ENCODE measurements around the gene RRP9. TPM values are rescaled to one million over a fixed set of nuclear protein-coding genes. Genes with fewer than 3 reads are reported as not detected.

Gene RRP9
- total and polyA plus RNA-seq, 2 donors (not counting 1 experiment from before 2014, with no cell fraction given), result 16.7 to 21.9 TPM

DNA sequence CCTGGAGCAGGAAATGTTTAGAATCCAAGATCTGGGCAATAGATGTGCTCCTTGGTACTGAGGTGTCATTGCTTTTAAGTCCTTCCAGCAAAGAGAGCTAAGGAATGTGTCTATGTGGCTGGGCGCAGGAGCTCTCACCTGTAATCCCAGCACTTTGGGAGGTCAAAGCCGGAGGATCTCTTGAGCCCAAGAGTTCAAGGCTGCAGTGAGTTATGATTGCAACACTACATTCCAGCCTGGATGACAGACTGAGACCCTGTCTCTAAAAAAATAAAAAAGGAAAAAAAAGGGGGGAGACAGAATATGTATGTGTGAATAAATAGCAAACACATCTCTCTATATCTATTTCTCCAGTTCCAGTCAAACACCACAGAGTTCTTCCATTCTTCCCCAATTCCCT lies 9.2 kb upstream of the RRP9 start:
- H3K27me3 ChIP-seq (replicated peaks in 1 of 4; ENCODE audit: control extremely low read depth in 1 of 4, control insufficient read depth in 3 of 4, insufficient read depth in 4 of 4, low read length in 3 of 4), result peaks cover 0 to 20% (median 13%) of the 10 kb centered on the region in 4 experiments
- Mint-ChIP-seq H3K4me3 (no peak overlapping the region), H3K9me3 (ENCODE audit: insufficient read depth) (no peaks in the 10 kb centered on the region), H3K27ac (no peak overlapping the region), H3K4me1 (no peaks in the 10 kb centered on the region), H3K27me3 (peaks cover 17% of the 10 kb centered on the region)
- CTCF ChIA-PET, result no interaction called here
- H3K4me2 ChIP-seq (replicated peaks; ENCODE audit: low read depth, low read length, poor library complexity, severe bottlenecking), result no peak overlapping the region
- no CpG with 5 or more reads among the region's 2 CpGs for WGBS (ENCODE audit: insufficient coverage)
- H3K9me3 ChIP-seq (ENCODE audit: control extremely low read depth in 1 of 3, control insufficient read depth in 2 of 3, insufficient read depth in 1 of 3, low read length in 2 of 3), result peaks cover 0 to 6% (median 0%) of the 10 kb centered on the region in 3 donors
- DNase-seq (no peak), ATAC-seq (ENCODE audit: low read depth) (no peak)
- H3K27ac ChIP-seq (ENCODE audit: low read length in 2 of 2), result no peak overlapping the region
- intact Hi-C loops (cut with micrococcal nuclease), result no loop called here
- no peak overlapping the region for H3K4me3 ChIP-seq (ENCODE audit: control extremely low read depth in 1 of 5, extremely low read depth in 1 of 5, insufficient read depth in 1 of 5, low read depth in 2 of 5, low read length in 4 of 5)
- no peaks in the 10 kb centered on the region for H4K20me1 ChIP-seq (ENCODE audit: control insufficient read depth, insufficient read depth, low read length, poor library complexity, severe bottlenecking)
- H3K4me1 ChIP-seq (ENCODE audit: control insufficient read depth in 2 of 2, insufficient read depth in 2 of 2, low read length in 2 of 2), result peaks cover 0 to 4% of the 10 kb centered on the region in 2 donors
- H3K9ac ChIP-seq (ENCODE audit: low read length), result no peak overlapping the region
- POLR2A ChIA-PET, result no interaction called here
- H3K36me3 ChIP-seq (replicated peaks in 1 of 2; ENCODE audit: control extremely low read depth in 1 of 2, control insufficient read depth in 1 of 2, extremely low read depth in 1 of 2, insufficient read depth in 2 of 2, low read length in 1 of 2), result no peaks in the 10 kb centered on the region
- no peak overlapping the region for H2AFZ ChIP-seq (ENCODE audit: insufficient read depth, low read depth, low read length, poor library complexity, severe bottlenecking)
- no peak for TF ChIP-seq EZH2 (IDR thresholded peaks at IDR 0.05; ENCODE audit: borderline replicate concordance, insufficient read depth, low read depth, low read length, poor library complexity, severe bottlenecking)
- TF ChIP-seq, protein P1, sequence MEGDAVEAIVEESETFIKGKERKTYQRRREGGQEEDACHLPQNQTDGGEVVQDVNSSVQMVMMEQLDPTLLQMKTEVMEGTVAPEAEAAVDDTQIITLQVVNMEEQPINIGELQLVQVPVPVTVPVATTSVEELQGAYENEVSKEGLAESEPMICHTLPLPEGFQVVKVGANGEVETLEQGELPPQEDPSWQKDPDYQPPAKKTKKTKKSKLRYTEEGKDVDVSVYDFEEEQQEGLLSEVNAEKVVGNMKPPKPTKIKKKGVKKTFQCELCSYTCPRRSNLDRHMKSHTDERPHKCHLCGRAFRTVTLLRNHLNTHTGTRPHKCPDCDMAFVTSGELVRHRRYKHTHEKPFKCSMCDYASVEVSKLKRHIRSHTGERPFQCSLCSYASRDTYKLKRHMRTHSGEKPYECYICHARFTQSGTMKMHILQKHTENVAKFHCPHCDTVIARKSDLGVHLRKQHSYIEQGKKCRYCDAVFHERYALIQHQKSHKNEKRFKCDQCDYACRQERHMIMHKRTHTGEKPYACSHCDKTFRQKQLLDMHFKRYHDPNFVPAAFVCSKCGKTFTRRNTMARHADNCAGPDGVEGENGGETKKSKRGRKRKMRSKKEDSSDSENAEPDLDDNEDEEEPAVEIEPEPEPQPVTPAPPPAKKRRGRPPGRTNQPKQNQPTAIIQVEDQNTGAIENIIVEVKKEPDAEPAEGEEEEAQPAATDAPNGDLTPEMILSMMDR (IDR thresholded peaks at IDR 0.05), result no peak
- H3K79me2 ChIP-seq (ENCODE audit: control insufficient read depth, insufficient read depth, low read length), result no peaks in the 10 kb centered on the region

DNA sequence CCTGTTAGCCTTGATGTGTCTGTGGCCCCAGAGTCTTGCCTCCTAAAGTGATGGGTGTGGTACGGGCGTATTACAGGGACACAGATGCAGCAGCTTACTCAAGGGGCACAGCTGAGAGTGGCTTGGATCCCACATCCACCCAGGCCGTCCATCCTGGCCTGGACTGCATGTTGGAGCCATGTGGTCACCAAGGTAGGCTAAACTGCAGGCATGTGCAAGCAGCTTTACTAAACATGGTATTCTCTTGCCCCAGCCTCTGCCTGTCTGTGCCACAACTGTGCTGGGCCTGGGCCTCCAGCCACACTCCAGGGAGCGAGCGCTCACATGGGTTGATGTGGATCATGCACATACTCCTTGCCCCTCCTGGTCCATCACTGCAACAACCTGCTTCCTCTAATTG lies 7.4 kb upstream of the RRP9 start:
- Histone ChIP-seq H3K27me3 (replicated peaks in 1 of 4; ENCODE audit: control extremely low read depth in 1 of 4, control insufficient read depth in 3 of 4, insufficient read depth in 4 of 4, low read length in 3 of 4) (peaks cover 0 to 7% (median 2%) of the 10 kb centered on the region in 4 experiments), H3K9me3 (ENCODE audit: control extremely low read depth in 1 of 3, control insufficient read depth in 2 of 3, insufficient read depth in 1 of 3, low read length in 2 of 3) (no peaks in the 10 kb centered on the region), H3K36me3 (replicated peaks in 1 of 2; ENCODE audit: control extremely low read depth in 1 of 2, control insufficient read depth in 1 of 2, extremely low read depth in 1 of 2, insufficient read depth in 2 of 2, low read length in 1 of 2) (no peaks in the 10 kb centered on the region), H3K4me3 (ENCODE audit: control extremely low read depth in 1 of 5, extremely low read depth in 1 of 5, insufficient read depth in 1 of 5, low read depth in 2 of 5, low read length in 4 of 5) (no peak overlapping the region), H3K79me2 (ENCODE audit: control insufficient read depth, insufficient read depth, low read length) (no peaks in the 10 kb centered on the region), H3K27ac (ENCODE audit: low read length in 2 of 2) (no peak overlapping the region), H3K4me1 (ENCODE audit: control insufficient read depth in 2 of 2, insufficient read depth in 2 of 2, low read length in 2 of 2) (no peaks in the 10 kb centered on the region), H3K4me2 (replicated peaks; ENCODE audit: low read depth, low read length, poor library complexity, severe bottlenecking) (no peak overlapping the region), H3K9ac (ENCODE audit: low read length) (no peak overlapping the region), H2AFZ (ENCODE audit: insufficient read depth, low read depth, low read length, poor library complexity, severe bottlenecking) (no peak overlapping the region), H4K20me1 (ENCODE audit: control insufficient read depth, insufficient read depth, low read length, poor library complexity, severe bottlenecking) (no peaks in the 10 kb centered on the region)
- Mint-ChIP-seq H3K4me3 (no peak overlapping the region), H3K4me1 (no peaks in the 10 kb centered on the region), H3K9me3 (ENCODE audit: insufficient read depth) (no peaks in the 10 kb centered on the region), H3K27me3 (peaks cover 15% of the 10 kb centered on the region), H3K27ac (no peak overlapping the region)
- intact Hi-C loops (cut with micrococcal nuclease), result no loop called here
- WGBS (ENCODE audit: insufficient coverage), result 99% methylated on average over 5 of the region's 5 CpGs
- TF ChIP-seq EZH2 (IDR thresholded peaks at IDR 0.05; ENCODE audit: borderline replicate concordance, insufficient read depth, low read depth, low read length, poor library complexity, severe bottlenecking), result no peak
- TF ChIP-seq, protein P1 (IDR thresholded peaks at IDR 0.05), result no peak
- ChIA-PET CTCF (no interaction called here), POLR2A (no interaction called here)
- DNase-seq, result no peak
- no peak for ATAC-seq (ENCODE audit: low read depth)

Measured in B cell (primary cell).